ENCODE measurements around the gene TMPRSS11F.

The TMPRSS11F gene

DNA sequence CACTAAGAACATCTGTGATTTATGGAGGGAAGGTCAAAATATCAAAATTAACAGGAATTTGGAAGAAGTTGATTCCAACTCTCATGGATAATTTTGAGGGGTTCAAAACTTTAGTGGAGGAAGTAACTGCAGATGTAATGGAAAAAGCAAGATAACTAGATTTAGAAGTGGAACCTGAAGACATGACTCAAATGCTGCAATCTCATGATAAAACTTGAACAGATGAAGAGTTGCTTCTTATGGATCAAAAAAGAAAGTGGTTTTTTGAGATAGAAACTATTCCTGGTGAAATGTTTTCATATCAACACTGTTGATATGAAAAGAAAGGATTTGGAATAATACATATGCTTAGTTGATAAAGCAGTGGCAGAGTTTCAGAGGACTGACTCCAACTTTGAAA is 9.7 kb downstream of the TMPRSS11F start:
- Histone ChIP-seq H3K27ac (no peak overlapping the region), H3K4me1 (no peaks in the 10 kb centered on the region), H3K27me3 (no peaks in the 10 kb centered on the region), H3K4me3 (no peak overlapping the region), H3K9me3 (peaks cover 0 to 9% (median 5%) of the 10 kb centered on the region in 3 donors), H3K36me3 (no peaks in the 10 kb centered on the region)
- DNase-seq: no peak
- intact Hi-C loops (cut with DNase I; ENCODE audit: low total_unique reads): no loop called here
- TF ChIP-seq CTCF (IDR thresholded peaks at IDR 0.05): no peak

- Histone ChIP-seq H3K27ac (no peak overlapping the region), H3K27me3 (no peaks in the 10 kb centered on the region), H3K36me3 (no peaks in the 10 kb centered on the region), H3K4me1 (no peaks in the 10 kb centered on the region), H3K9me3 (no peaks in the 10 kb centered on the region), H3K4me3 (no peak overlapping the region)
- intact Hi-C loops (cut with DNase I; ENCODE audit: low total_unique reads): no loop called here
- no peak for TF ChIP-seq CTCF (IDR thresholded peaks at IDR 0.05)
- no peak for DNase-seq
These were observed 19.2 kb downstream of the TMPRSS11F start for GRCh38 chr4:68110441-68110840.

- Histone ChIP-seq H3K9me3 (no peaks in the 10 kb centered on the region), H3K27ac (no peak overlapping the region), H3K4me1 (no peaks in the 10 kb centered on the region), H3K4me3 (no peak overlapping the region), H3K27me3 (no peaks in the 10 kb centered on the region), H3K36me3 (no peaks in the 10 kb centered on the region)
- DNase-seq: no peak
- TF ChIP-seq CTCF (IDR thresholded peaks at IDR 0.05): no peak
- intact Hi-C loops (cut with DNase I; ENCODE audit: low total_unique reads): no loop called here
These were observed 19.8 kb downstream of the TMPRSS11F start for GRCh38 chr4:68109868-68110267.

- H3K27me3 ChIP-seq: no peaks in the 10 kb centered on the region
- H3K36me3 ChIP-seq: no peaks in the 10 kb centered on the region
- H3K27ac ChIP-seq: no peak overlapping the region
- H3K9me3 ChIP-seq: no peaks in the 10 kb centered on the region
- no peak overlapping the region for H3K4me3 ChIP-seq
- no peak for TF ChIP-seq CTCF (IDR thresholded peaks at IDR 0.05)
- no peak for DNase-seq
- intact Hi-C loops (cut with DNase I; ENCODE audit: low total_unique reads): no loop called here
- no peaks in the 10 kb centered on the region for H3K4me1 ChIP-seq
These were observed 46.9 kb downstream of the TMPRSS11F start for GRCh38 chr4:68082758-68083157.

GRCh38 chr4:68079928-68080327 is 49.7 kb downstream of the TMPRSS11F start:
- H3K9me3 ChIP-seq: no peaks in the 10 kb centered on the region
- TF ChIP-seq CTCF (IDR thresholded peaks at IDR 0.05): no peak
- intact Hi-C loops (cut with DNase I; ENCODE audit: low total_unique reads): no loop called here
- no peaks in the 10 kb centered on the region for H3K36me3 ChIP-seq
- no peaks in the 10 kb centered on the region for H3K4me1 ChIP-seq
- no peak overlapping the region for H3K27ac ChIP-seq
- H3K27me3 ChIP-seq: no peaks in the 10 kb centered on the region
- H3K4me3 ChIP-seq: no peak overlapping the region
- DNase-seq: no peak

DNA sequence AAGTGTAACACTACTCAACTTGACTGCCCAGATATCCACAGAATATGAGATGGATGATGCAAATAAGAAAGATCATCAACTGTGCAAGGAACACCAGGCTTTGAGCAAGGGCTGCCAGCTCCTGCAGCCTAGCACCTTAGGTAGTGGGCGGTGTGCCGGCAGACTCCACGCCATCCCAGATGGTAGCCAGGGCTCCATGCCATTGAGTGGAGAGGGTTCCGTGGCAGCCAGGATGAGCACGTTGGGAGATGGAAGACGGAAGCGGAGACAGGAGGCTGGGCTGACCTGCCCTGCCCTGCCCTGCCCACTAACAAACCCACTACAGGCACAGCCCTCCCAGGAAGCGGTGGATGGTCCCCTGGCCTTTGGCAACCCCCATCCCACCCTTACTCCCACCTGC is 51.9 kb downstream of the TMPRSS11F start:
- H3K4me3 ChIP-seq: no peak overlapping the region
- TF ChIP-seq CTCF (IDR thresholded peaks at IDR 0.05): no peak
- DNase-seq: no peak
- H3K36me3 ChIP-seq: no peaks in the 10 kb centered on the region
- no peaks in the 10 kb centered on the region for H3K27me3 ChIP-seq
- no peaks in the 10 kb centered on the region for H3K9me3 ChIP-seq
- no peak overlapping the region for H3K27ac ChIP-seq
- intact Hi-C loops (cut with DNase I; ENCODE audit: low total_unique reads): no loop called here
- H3K4me1 ChIP-seq: no peaks in the 10 kb centered on the region
